A549 (cell line): Measurements from ENCODE around the gene GMDS. TPM values are rescaled to one million over a fixed set of nuclear protein-coding genes. Genes with fewer than 3 reads are reported as not detected.

ENCODE experiments used
- ATAC-seq, 2 experiments: fragments of 200-7000 bp in 1 of 2; fragments of >200 bp in 1 of 2; cut with Nextera tagmentation in 1 of 2; cut with Tn5 transposase in 1 of 2; 3 replicates each; pipeline versions ENCODE4 v1.8.0 to v1.9.1; 2018 to 2020; ENCODE audit warnings: mild to moderate bottlenecking in 1 of 2, moderate library complexity in 1 of 2
- CTCF ChIA-PET: fragments of 300-600 bp; sonication (Branson Sonifier 250); formaldehyde crosslinking; extraction: SDS; loops from one replicate; lab custom pipeline; 2021; ENCODE audit warnings: antibody characterized with exemption, inconsistent platforms; lab: Yijun Ruan, JAX
- POLR2A ChIA-PET: fragments of 350-600 bp; formaldehyde crosslinking; extraction: SDS; loops from one replicate; lab custom pipeline; 2021; ENCODE audit warnings: antibody characterized with exemption, inconsistent platforms; lab: Yijun Ruan, JAX
- DNase-seq, 2 experiments: peaks; one replicate each; pipeline versions ENCODE4 v3.0.0 to v3.0.0-alpha.2; 2011 to 2016; ENCODE audit warnings: low read depth in 1 of 2, low spot score in 1 of 2
- FAIRE-seq: peaks from 2 replicates; lab custom pipeline; 2011; peaks lifted over from hg19 to GRCh38; lab: Jason Lieb, UNC
- H3K27ac ChIP-seq, 2 experiments: fragments of >200 bp; sonication (Bioruptor Twin); formaldehyde crosslinking; 3 replicates each; pipeline ENCODE4 v1.5.1; 2016 to 2017
- H3K4me1 ChIP-seq: fragments of >200 bp; sonication (Bioruptor Twin); formaldehyde crosslinking; 3 replicates; pipeline ENCODE4 v1.6.1; 2016
- H3K4me2 ChIP-seq: fragments of >200 bp; sonication (Bioruptor Twin); formaldehyde crosslinking; 3 replicates; pipeline ENCODE4 v1.6.1; 2016
- H3K4me3 ChIP-seq: fragments of >200 bp; sonication (Bioruptor Twin); formaldehyde crosslinking; 3 replicates; pipeline ENCODE4 v1.5.1; 2016
- H3K9me3 ChIP-seq: fragments of >200 bp; sonication (Bioruptor Twin); formaldehyde crosslinking; 3 replicates; pipeline ENCODE4 v1.6.1; 2016
- CBX8 ChIP-seq: fragments of 200-600 bp; sonication (generic); IDR thresholded peaks from 2 replicates; pipeline ENCODE4 v1.6.1; 2016
- CEBPB ChIP-seq, 2 experiments: fragments of >200 bp in 1 of 2; sonication (Bioruptor Twin) in 1 of 2; formaldehyde crosslinking in 1 of 2; IDR thresholded peaks; 2 replicates each; pipeline ENCODE4 v1.6.1; 2012 to 2016
- CHD2 ChIP-seq: fragments of 150-350 bp; IDR thresholded peaks from 2 replicates; pipeline ENCODE4 v1.6.1; 2014; ENCODE audit warnings: low read length; ENCODE audit not compliant: partially characterized antibody
- CHD4 ChIP-seq: fragments of 200-600 bp; sonication (generic); IDR thresholded peaks from 2 replicates; pipeline ENCODE4 v1.6.1; 2016; ENCODE audit warnings: antibody characterized with exemption, mild to moderate bottlenecking, borderline replicate concordance
- E2F6 ChIP-seq: IDR thresholded peaks from 2 replicates; pipeline ENCODE4 v1.6.1; 2012; ENCODE audit warnings: low read depth, borderline replicate concordance
- EHF ChIP-seq: fragments of 250-450 bp; sonication (Bioruptor Pico); IDR thresholded peaks from 2 replicates; pipeline ENCODE4 v1.5.0; 2020; ENCODE audit warnings: mild to moderate bottlenecking
- EHMT2 ChIP-seq: fragments of 200-600 bp; sonication (generic); IDR thresholded peaks from 2 replicates; pipeline ENCODE4 v1.6.1; 2016; ENCODE audit warnings: antibody characterized with exemption, low read depth, mild to moderate bottlenecking, moderate library complexity
- ELK1 ChIP-seq: fragments of 150-350 bp; IDR thresholded peaks from 2 replicates; pipeline ENCODE4 v1.6.1; 2014; ENCODE audit warnings: low read depth, mild to moderate bottlenecking, low read length
- ESRRA ChIP-seq: fragments of 150-350 bp; IDR thresholded peaks from 2 replicates; pipeline ENCODE4 v1.6.1; 2014; ENCODE audit warnings: mild to moderate bottlenecking, low read length, borderline replicate concordance
- FOSB ChIP-seq: fragments of 250-450 bp; sonication (Bioruptor Pico); IDR thresholded peaks from 2 replicates; pipeline ENCODE4 v1.5.0; 2020; ENCODE audit warnings: mild to moderate bottlenecking, moderate library complexity
- FOSL2 ChIP-seq, 2 experiments: fragments of 450-650 bp in 1 of 2; fragments of >200 bp in 1 of 2; sonication (Bioruptor Twin) in 1 of 2; formaldehyde crosslinking; IDR thresholded peaks; 2 replicates each; pipeline versions ENCODE4 v1.5.0 to v1.6.1; 2016 to 2020; ENCODE audit warnings: mild to moderate bottlenecking in 1 of 2, moderate library complexity in 1 of 2
- GATA3 ChIP-seq: IDR thresholded peaks from 2 replicates; pipeline ENCODE4 v1.6.1; 2012; ENCODE audit warnings: borderline replicate concordance
- HDAC2 ChIP-seq: fragments of 200-600 bp; sonication (generic); IDR thresholded peaks from 2 replicates; pipeline ENCODE4 v1.6.1; 2016
- HOXA7 ChIP-seq: fragments of 250-450 bp; sonication (Bioruptor Pico); IDR thresholded peaks from 2 replicates; pipeline ENCODE4 v1.5.0; 2020; ENCODE audit warnings: mild to moderate bottlenecking, moderate library complexity
- MAFK ChIP-seq: fragments of 450-650 bp; IDR thresholded peaks from 2 replicates; pipeline ENCODE4 v1.6.1; 2014; ENCODE audit not compliant: partially characterized antibody
- NFE2L2 ChIP-seq: fragments of 150-350 bp; conservative IDR thresholded peaks from 2 replicates; pipeline ENCODE4 v1.6.1; 2014; ENCODE audit warnings: low read length
- PBX3 ChIP-seq: IDR thresholded peaks from 2 replicates; pipeline ENCODE4 v1.6.1; 2012
- RAD21 ChIP-seq, 2 experiments: fragments of >200 bp in 1 of 2; sonication (Bioruptor Twin) in 1 of 2; formaldehyde crosslinking in 1 of 2; IDR thresholded peaks in 1 of 2; conservative IDR thresholded peaks in 1 of 2; 2 replicates in 1 of 2; 3 replicates in 1 of 2; pipeline ENCODE4 v1.6.1; 2012 to 2018; ENCODE audit warnings: inconsistent platforms in 1 of 2
- RARB ChIP-seq: fragments of 250-450 bp; sonication (Bioruptor Pico); IDR thresholded peaks from 2 replicates; pipeline ENCODE4 v1.8.0; 2021; ENCODE audit warnings: mild to moderate bottlenecking, moderate library complexity
- RCOR1 ChIP-seq: fragments of 150-350 bp; IDR thresholded peaks from 2 replicates; pipeline ENCODE4 v1.6.1; 2014; ENCODE audit warnings: antibody characterized with exemption, low read length, low read depth
- SMC3 ChIP-seq: fragments of >200 bp; sonication (Bioruptor Twin); formaldehyde crosslinking; IDR thresholded peaks from 3 replicates; pipeline ENCODE4 v1.6.1; 2018; ENCODE audit warnings: inconsistent platforms
- TP53 ChIP-seq: fragments of 250-450 bp; sonication (Bioruptor Pico); IDR thresholded peaks from 2 replicates; pipeline ENCODE4 v1.5.0; 2021; ENCODE audit warnings: mild to moderate bottlenecking, moderate library complexity
- ZFP36 ChIP-seq: fragments of 450-650 bp; IDR thresholded peaks from 2 replicates; pipeline ENCODE4 v1.6.1; 2014; ENCODE audit warnings: borderline replicate concordance; ENCODE audit not compliant: partially characterized antibody
- ZSCAN20 ChIP-seq: fragments of 250-450 bp; sonication (Bioruptor Pico); IDR thresholded peaks from 2 replicates; pipeline ENCODE4 v1.8.0; 2022; ENCODE audit warnings: mild to moderate bottlenecking, moderate library complexity
- WGBS: methylation state at CpG from one replicate; pipeline ENCODE4 v1.1.6; 2017; ENCODE audit errors: missing lambda C conversion rate; 5-methylcytosine and 5-hydroxymethylcytosine counted together
- polyA plus RNA-seq, 4 experiments: library from polyadenylated mRNA; depleted of rRNA in 3 of 4; stranded (reverse); fragments of >200 nt; fragmentation: RNase III in 1 of 4; extraction: RNeasy Plus Mini Kit Qiagen cat#74134 plus additional on column Dnase treatment in 1 of 4; gene quantifications; 2 replicates in 3 of 4; 3 replicates in 1 of 4; pipeline ENCODE4 v1.2.3, GENCODE V29; 2011 to 2017
- TF ChIP-seq, protein P1 (sequence below): fragments of 250-450 bp; sonication (Bioruptor Pico); IDR thresholded peaks from 2 replicates; pipeline ENCODE4 v1.5.0; 2021; ENCODE audit warnings: mild to moderate bottlenecking, moderate library complexity, borderline replicate concordance
- TF ChIP-seq, protein P2 (sequence below): fragments of >200 bp; sonication (Bioruptor Twin); formaldehyde crosslinking; IDR thresholded peaks from 3 replicates; pipeline ENCODE4 v1.5.1; 2016
- TF ChIP-seq, protein P3 (sequence below): fragments of >200 bp; sonication (Bioruptor Twin); formaldehyde crosslinking; IDR thresholded peaks from 3 replicates; pipeline ENCODE4 v1.6.1; 2016

GMDS gene
- polyA plus RNA-seq, 2 of the 4 experiments (the other 2 are of a cell fraction), result 9.9 to 12.4 TPM

GRCh38 chr6:1842334-1842733 lies 403.1 kb downstream of the GMDS start (continued):
- TF ChIP-seq CHD4 (no peak), HOXA7 (CRISPR knock-in tag) (no peak), CHD2 (no peak), GATA3 (no peak), HDAC2 (no peak)
- TF ChIP-seq, protein P1, sequence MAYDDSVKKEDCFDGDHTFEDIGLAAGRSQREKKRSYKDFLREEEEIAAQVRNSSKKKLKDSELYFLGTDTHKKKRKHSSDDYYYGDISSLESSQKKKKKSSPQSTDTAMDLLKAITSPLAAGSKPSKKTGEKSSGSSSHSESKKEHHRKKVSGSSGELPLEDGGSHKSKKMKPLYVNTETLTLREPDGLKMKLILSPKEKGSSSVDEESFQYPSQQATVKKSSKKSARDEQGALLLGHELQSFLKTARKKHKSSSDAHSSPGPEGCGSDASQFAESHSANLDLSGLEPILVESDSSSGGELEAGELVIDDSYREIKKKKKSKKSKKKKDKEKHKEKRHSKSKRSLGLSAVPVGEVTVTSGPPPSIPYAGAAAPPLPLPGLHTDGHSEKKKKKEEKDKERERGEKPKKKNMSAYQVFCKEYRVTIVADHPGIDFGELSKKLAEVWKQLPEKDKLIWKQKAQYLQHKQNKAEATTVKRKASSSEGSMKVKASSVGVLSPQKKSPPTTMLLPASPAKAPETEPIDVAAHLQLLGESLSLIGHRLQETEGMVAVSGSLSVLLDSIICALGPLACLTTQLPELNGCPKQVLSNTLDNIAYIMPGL (CRISPR knock-in tag), result no peak

DNA sequence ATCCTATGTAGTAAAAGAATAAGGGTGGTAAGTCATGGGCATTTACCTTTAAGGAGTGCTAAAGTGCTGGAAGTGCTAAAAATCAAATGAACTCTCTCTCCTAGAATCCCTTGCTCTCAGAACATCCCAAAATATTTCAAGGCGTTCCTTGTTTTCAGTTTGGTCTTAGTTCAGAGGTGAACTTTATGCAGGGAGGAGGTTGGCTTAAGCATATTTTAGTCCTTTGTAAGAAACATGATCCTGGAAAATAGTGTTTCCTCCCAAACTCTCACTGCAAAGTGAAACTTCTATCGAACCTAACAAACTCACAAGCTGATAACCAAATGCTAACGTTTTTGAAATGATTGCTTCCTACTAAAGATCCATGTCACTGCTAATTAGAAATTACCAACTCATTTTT lies 404.3 kb downstream of the GMDS start:
- no peak for TF ChIP-seq PBX3
- no peak for TF ChIP-seq FOSL2 (IDR thresholded peaks at IDR 0.05)
- no peak for TF ChIP-seq FOSL2 (CRISPR knock-in tag; IDR thresholded peaks at IDR 0.05)
- TF ChIP-seq CBX8, result no peak
- TF ChIP-seq, protein P2, sequence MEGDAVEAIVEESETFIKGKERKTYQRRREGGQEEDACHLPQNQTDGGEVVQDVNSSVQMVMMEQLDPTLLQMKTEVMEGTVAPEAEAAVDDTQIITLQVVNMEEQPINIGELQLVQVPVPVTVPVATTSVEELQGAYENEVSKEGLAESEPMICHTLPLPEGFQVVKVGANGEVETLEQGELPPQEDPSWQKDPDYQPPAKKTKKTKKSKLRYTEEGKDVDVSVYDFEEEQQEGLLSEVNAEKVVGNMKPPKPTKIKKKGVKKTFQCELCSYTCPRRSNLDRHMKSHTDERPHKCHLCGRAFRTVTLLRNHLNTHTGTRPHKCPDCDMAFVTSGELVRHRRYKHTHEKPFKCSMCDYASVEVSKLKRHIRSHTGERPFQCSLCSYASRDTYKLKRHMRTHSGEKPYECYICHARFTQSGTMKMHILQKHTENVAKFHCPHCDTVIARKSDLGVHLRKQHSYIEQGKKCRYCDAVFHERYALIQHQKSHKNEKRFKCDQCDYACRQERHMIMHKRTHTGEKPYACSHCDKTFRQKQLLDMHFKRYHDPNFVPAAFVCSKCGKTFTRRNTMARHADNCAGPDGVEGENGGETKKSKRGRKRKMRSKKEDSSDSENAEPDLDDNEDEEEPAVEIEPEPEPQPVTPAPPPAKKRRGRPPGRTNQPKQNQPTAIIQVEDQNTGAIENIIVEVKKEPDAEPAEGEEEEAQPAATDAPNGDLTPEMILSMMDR, result no peak
- TF ChIP-seq SMC3, result no peak
- no peak for TF ChIP-seq EHMT2
- no peak for TF ChIP-seq E2F6
- TF ChIP-seq FOSB, result no peak
- TF ChIP-seq ZSCAN20 (CRISPR knock-in tag), result no peak
- no peak for TF ChIP-seq MAFK
- no peak for TF ChIP-seq TP53
- TF ChIP-seq ELK1, result no peak
- Histone ChIP-seq H3K4me1 (peaks cover 6% of the 10 kb centered on the region; the same call in 2 of the 3 replicates), H3K4me2 (no peak overlapping the region), H3K27ac (no peak overlapping the region), H3K4me3 (no peak overlapping the region), H3K9me3 (peaks cover 3% of the 10 kb centered on the region; the same call in 1 of the 3 replicates)
- 69% methylated on average over 3 of the region's 3 CpGs for WGBS
- POLR2A ChIA-PET, result no interaction called here
- DNase-seq (no peak), ATAC-seq (no peak), FAIRE-seq (no peak)
- CTCF ChIA-PET, result no interaction called here

DNA sequence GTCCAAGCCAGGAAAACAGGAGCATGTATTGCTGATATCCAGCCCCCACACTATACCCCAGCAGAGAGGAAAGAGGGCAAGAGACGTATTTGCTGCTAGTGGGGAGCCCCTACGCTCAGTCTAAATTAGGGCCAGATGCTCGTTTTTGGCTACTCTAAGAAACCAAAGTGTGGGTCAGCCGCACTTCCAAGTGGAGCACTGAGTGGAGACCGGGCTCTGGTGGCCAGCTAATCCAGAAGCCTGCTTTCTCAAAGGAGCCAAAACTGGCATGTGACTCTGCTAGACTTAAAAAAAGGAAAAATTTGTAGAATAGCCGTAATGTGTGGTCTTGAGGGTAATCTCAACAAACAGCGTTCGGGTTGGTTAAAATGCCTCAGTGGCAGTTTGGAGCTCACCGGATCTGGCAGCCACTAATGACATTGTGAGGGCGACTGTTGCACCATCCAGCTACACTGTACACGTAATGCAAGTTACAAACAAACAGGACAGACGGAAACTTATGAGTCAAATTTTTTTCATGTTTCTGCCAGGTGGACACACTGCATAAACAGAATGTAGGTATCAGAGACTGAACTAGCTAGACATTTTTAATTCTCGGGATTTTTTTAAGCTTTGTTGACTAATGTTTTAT lies 404.8 kb downstream of the GMDS start:
- no peak for TF ChIP-seq HOXA7 (CRISPR knock-in tag)
- no peak for TF ChIP-seq CEBPB (IDR thresholded peaks at IDR 0.05)
- no peak for TF ChIP-seq RARB
- TF ChIP-seq ESRRA, result no peak
- TF ChIP-seq, protein P3, sequence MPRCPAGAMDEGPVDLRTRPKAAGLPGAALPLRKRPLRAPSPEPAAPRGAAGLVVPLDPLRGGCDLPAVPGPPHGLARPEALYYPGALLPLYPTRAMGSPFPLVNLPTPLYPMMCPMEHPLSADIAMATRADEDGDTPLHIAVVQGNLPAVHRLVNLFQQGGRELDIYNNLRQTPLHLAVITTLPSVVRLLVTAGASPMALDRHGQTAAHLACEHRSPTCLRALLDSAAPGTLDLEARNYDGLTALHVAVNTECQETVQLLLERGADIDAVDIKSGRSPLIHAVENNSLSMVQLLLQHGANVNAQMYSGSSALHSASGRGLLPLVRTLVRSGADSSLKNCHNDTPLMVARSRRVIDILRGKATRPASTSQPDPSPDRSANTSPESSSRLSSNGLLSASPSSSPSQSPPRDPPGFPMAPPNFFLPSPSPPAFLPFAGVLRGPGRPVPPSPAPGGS, result no peak
- TF ChIP-seq RAD21 (conservative IDR thresholded peaks at IDR 0.05 in 1 of 2, IDR thresholded peaks at IDR 0.05 in 1 of 2), result no peak
- TF ChIP-seq NFE2L2, result no peak
- TF ChIP-seq EHMT2, result no peak
- no peak for TF ChIP-seq FOSB
- TF ChIP-seq EHF (CRISPR knock-in tag), result no peak
- no peak for TF ChIP-seq ZFP36
- TF ChIP-seq MAFK, result no peak
- TF ChIP-seq RCOR1, result no peak
- ChIA-PET POLR2A (no interaction called here), CTCF (no interaction called here)
- no peak overlapping the region for H3K4me2 ChIP-seq
- no peak for DNase-seq
- no peak for ATAC-seq
- no peak overlapping the region for H3K27ac ChIP-seq
- peaks cover 6% of the 10 kb centered on the region; the same call in 2 of the 3 replicates for H3K4me1 ChIP-seq
- no peak overlapping the region for H3K4me3 ChIP-seq
- H3K9me3 ChIP-seq, result peaks cover under 1% of the 10 kb centered on the region; the same call in 1 of the 3 replicates
- WGBS, result 75% methylated on average over 13 of the region's 13 CpGs
- FAIRE-seq, result no peak
